ENCODE measurements around the gene PSD2.

The PSD2 gene

DNA sequence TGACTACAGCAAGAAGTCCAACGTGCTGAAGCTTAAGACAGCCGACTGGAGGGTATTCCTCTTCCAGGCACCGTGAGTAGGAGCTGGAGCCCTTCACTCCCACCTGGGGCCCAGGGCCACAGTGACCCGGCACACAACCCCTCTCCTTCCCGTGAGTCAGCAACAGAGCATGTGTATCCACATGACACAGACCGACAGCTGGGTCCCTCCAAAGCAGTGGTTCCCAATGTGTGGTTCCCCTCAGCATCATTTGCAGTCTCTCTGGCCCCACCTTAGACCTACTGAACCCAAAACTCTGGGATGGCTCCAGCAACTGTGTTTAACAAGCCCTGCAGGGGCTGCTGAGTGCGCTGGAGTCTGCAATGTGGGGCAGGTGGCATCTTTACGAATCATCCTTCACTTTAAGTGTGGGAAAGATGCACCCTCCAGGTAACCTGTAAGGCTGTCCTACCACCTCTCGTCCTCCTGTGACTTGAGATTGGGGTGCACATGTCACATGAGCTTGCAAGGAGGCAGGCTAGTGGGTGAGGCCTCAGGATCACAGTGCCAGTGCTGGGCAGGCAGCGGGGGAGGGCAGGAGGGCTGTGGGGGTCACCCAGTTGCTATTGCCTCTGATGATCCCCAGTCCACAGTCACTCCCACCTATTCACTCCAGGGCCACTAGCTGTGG is 42.2 kb downstream of the PSD2 start:
- TF ChIP-seq, protein P1, sequence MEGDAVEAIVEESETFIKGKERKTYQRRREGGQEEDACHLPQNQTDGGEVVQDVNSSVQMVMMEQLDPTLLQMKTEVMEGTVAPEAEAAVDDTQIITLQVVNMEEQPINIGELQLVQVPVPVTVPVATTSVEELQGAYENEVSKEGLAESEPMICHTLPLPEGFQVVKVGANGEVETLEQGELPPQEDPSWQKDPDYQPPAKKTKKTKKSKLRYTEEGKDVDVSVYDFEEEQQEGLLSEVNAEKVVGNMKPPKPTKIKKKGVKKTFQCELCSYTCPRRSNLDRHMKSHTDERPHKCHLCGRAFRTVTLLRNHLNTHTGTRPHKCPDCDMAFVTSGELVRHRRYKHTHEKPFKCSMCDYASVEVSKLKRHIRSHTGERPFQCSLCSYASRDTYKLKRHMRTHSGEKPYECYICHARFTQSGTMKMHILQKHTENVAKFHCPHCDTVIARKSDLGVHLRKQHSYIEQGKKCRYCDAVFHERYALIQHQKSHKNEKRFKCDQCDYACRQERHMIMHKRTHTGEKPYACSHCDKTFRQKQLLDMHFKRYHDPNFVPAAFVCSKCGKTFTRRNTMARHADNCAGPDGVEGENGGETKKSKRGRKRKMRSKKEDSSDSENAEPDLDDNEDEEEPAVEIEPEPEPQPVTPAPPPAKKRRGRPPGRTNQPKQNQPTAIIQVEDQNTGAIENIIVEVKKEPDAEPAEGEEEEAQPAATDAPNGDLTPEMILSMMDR (IDR thresholded peaks at IDR 0.05; ENCODE audit: control insufficient read depth, extremely low read depth, insufficient read depth), result no peak
- no peak for DNase-seq (ENCODE audit: low read depth)
- H3K4me3 ChIP-seq (ENCODE audit: low read depth, low read length), result no peak overlapping the region

GRCh38 chr5:139838381-139839197 is 43.0 kb downstream of the PSD2 start:
- no peak for DNase-seq (ENCODE audit: low read depth)
- TF ChIP-seq, protein P1 (IDR thresholded peaks at IDR 0.05; ENCODE audit: control insufficient read depth, extremely low read depth, insufficient read depth), result no peak
- H3K4me3 ChIP-seq (ENCODE audit: low read depth, low read length), result no peak overlapping the region

DNA sequence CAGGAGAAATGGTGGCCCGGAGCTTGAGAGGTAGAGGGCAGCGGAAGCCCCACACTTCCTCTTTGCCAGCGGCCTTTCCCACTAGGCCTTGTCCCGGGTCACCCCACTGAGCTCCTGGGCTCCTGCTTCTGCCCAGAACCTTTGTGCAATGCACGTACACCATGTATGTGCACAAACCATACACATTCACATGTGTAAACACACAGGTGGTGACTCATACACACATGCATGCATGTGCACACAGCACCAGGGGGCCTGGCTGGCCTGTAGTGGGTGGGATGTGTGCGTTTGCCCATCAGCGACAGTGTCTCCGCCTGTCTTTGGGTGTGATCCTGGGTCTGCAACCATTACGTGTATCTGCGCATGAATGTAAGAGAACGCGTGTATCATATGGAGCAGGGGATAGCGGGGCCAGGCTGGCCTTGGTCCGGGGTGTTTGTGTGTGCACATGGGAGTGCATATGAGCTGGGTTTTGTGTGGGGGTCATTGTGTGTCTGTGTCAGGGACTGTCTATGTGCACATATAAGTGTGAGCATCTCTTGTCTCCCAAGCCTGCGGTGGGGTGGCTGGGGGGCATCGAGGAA is 43.7 kb downstream of the PSD2 start:
- TF ChIP-seq, protein P1 (IDR thresholded peaks at IDR 0.05; ENCODE audit: control insufficient read depth, extremely low read depth, insufficient read depth), result no peak
- DNase-seq (ENCODE audit: low read depth), result no peak
- no peak overlapping the region for H3K4me3 ChIP-seq (ENCODE audit: low read depth, low read length)

- DNase-seq (ENCODE audit: low read depth), result no peak
- no peak overlapping the region for H3K4me3 ChIP-seq (ENCODE audit: low read depth, low read length)
- TF ChIP-seq, protein P1 (IDR thresholded peaks at IDR 0.05; ENCODE audit: control insufficient read depth, extremely low read depth, insufficient read depth), result no peak
Measured at GRCh38 chr5:139839918-139840317, 44.3 kb downstream of the PSD2 start.

DNA sequence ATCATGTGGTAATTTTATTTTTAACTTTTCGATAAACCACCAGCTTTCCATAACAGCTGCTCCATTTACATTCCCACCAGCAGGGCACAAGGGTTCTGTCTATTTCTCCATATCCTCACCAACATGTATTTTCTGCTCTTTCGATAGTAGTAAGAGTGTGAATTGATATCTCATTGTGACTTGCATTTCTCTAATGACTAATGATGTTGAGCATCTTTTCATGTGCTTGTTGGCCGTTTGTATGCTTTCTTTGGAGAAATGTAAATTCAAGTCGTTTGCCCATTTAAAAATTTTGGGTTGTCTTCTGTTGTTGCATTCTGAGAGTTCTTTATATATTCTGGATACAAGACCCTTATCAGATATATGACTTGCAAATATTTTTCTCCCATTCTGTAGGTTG is 45.9 kb downstream of the PSD2 start:
- no peak for DNase-seq (ENCODE audit: low read depth)
- TF ChIP-seq, protein P1 (IDR thresholded peaks at IDR 0.05; ENCODE audit: control insufficient read depth, extremely low read depth, insufficient read depth), result no peak
- H3K4me3 ChIP-seq (ENCODE audit: low read depth, low read length), result no peak overlapping the region

DNA sequence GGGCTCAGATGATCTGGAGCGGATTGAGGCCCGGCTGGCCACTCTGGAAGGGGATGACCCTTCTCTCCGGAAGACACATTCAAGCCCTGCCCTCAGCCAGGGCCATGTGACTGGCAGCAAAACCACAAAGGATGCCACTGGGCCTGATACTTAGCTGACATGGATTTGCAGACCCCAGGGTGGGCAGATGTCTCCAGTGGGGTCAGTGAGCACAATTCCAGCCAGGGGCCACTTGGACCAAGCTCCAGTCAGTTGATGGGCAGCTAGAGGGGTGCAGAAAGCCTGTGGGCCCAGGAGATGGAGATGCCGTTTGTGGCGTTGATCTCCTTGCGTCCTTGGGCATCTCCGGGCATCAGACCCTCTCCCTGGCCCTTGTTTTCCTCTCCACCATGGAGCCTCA is 46.7 kb downstream of the PSD2 start:
- no peak overlapping the region for H3K4me3 ChIP-seq (ENCODE audit: low read depth, low read length)
- TF ChIP-seq, protein P1 (IDR thresholded peaks at IDR 0.05; ENCODE audit: control insufficient read depth, extremely low read depth, insufficient read depth), result no peak
- DNase-seq (ENCODE audit: low read depth), result no peak

Measured in LNCaP clone FGC (cell line).